SK-N-SH treated with all-trans-retinoic acid at 6 μM for 48 hours (cell line): ENCODE results near the gene ZNF451.
"Not testable (repeated sequence)": the region's sequence is repeated elsewhere in the genome, so short reads cannot be mapped to it uniquely, and the experiment has no call there.

Source experiments
- ATAC-seq: fragments of 200-7000 bp; cut with Tn5 transposase; 3 replicates; pipeline ENCODE4 v1.9.1; 2020; ENCODE audit warnings: mild to moderate bottlenecking, moderate library complexity
- ARNTL ChIP-seq: fragments of 450-650 bp; formaldehyde crosslinking; IDR thresholded peaks from 2 replicates; pipeline ENCODE4 v1.5.0; 2020; ENCODE audit warnings: low read depth, mild to moderate bottlenecking, moderate library complexity, borderline replicate concordance
- BACH2 ChIP-seq: fragments of 250-450 bp; sonication (Bioruptor Pico); IDR thresholded peaks from 2 replicates; pipeline ENCODE4 v1.9.0; 2021; ENCODE audit warnings: mild to moderate bottlenecking, borderline replicate concordance
- CSDC2 ChIP-seq: fragments of 250-450 bp; sonication (Bioruptor Pico); IDR thresholded peaks from 2 replicates; pipeline ENCODE4 v1.5.0; 2020; ENCODE audit warnings: mild to moderate bottlenecking, moderate library complexity
- ESRRG ChIP-seq: fragments of 250-450 bp; sonication (Bioruptor Pico); IDR thresholded peaks from 2 replicates; pipeline ENCODE4 v1.6.1; 2021; ENCODE audit warnings: mild to moderate bottlenecking
- GLIS3 ChIP-seq: fragments of 250-450 bp; sonication (Bioruptor Pico); IDR thresholded peaks from 2 replicates; pipeline ENCODE4 v1.5.0; 2020; ENCODE audit warnings: mild to moderate bottlenecking, moderate library complexity
- OSR1 ChIP-seq: fragments of 250-450 bp; sonication (Bioruptor Pico); IDR thresholded peaks from 2 replicates; pipeline ENCODE4 v1.8.0; 2022; ENCODE audit warnings: moderate library complexity, mild to moderate bottlenecking, inconsistent platforms
- PATZ1 ChIP-seq: fragments of 250-450 bp; sonication (Bioruptor Pico); IDR thresholded peaks from 2 replicates; pipeline ENCODE4 v1.8.0; 2020; ENCODE audit warnings: mild to moderate bottlenecking, moderate library complexity, borderline replicate concordance
- PPARA ChIP-seq: fragments of 250-450 bp; sonication (Bioruptor Pico); IDR thresholded peaks from 2 replicates; pipeline ENCODE4 v1.5.0; 2020; ENCODE audit warnings: mild to moderate bottlenecking, borderline replicate concordance
- RARB ChIP-seq: fragments of 250-450 bp; sonication (Bioruptor Pico); IDR thresholded peaks from 2 replicates; pipeline ENCODE4 v1.8.0; 2021; ENCODE audit warnings: mild to moderate bottlenecking, moderate library complexity
- SNAI2 ChIP-seq: fragments of 250-450 bp; sonication (Bioruptor Pico); IDR thresholded peaks from 2 replicates; pipeline ENCODE4 v1.5.0; 2020; ENCODE audit warnings: mild to moderate bottlenecking, moderate library complexity
- TCF4 ChIP-seq: fragments of 250-450 bp; sonication (Bioruptor Pico); IDR thresholded peaks from 2 replicates; pipeline ENCODE4 v1.8.0; 2021; ENCODE audit warnings: mild to moderate bottlenecking, moderate library complexity, borderline replicate concordance
- TSHZ2 ChIP-seq: fragments of 250-450 bp; sonication (Bioruptor Pico); IDR thresholded peaks from 2 replicates; pipeline ENCODE4 v1.5.0; 2020; ENCODE audit warnings: mild to moderate bottlenecking, moderate library complexity
- ZFP3 ChIP-seq: fragments of 250-450 bp; sonication (Bioruptor Pico); IDR thresholded peaks from 2 replicates; pipeline ENCODE4 v1.5.0; 2020; ENCODE audit warnings: mild to moderate bottlenecking, moderate library complexity
- ZFP30 ChIP-seq: fragments of 450-650 bp; formaldehyde crosslinking; IDR thresholded peaks from 2 replicates; pipeline ENCODE4 v1.5.0; 2022; ENCODE audit warnings: mild to moderate bottlenecking, moderate library complexity
- ZNF565 ChIP-seq: fragments of 450-650 bp; formaldehyde crosslinking; conservative IDR thresholded peaks from 2 replicates; pipeline ENCODE4 v1.5.0; 2020; ENCODE audit warnings: low read depth, mild to moderate bottlenecking, moderate library complexity
- ZNF70 ChIP-seq: fragments of 450-650 bp; formaldehyde crosslinking; IDR thresholded peaks from 2 replicates; pipeline ENCODE4 v1.5.0; 2020; ENCODE audit warnings: mild to moderate bottlenecking, moderate library complexity
- TF ChIP-seq, protein P1 (sequence below): fragments of 250-450 bp; sonication (Bioruptor Pico); IDR thresholded peaks from 2 replicates; pipeline ENCODE4 v1.8.0; 2021; ENCODE audit warnings: low read depth, mild to moderate bottlenecking, moderate library complexity, borderline replicate concordance
- TF ChIP-seq, protein P2 (sequence below): fragments of 250-450 bp; sonication (Bioruptor Pico); IDR thresholded peaks from 2 replicates; pipeline ENCODE4 v1.5.1; 2020; ENCODE audit warnings: low read depth, mild to moderate bottlenecking, moderate library complexity
- TF ChIP-seq, protein P3 (sequence below): fragments of 250-450 bp; sonication (Bioruptor Pico); IDR thresholded peaks from 2 replicates; pipeline ENCODE4 v1.5.1; 2021; ENCODE audit warnings: mild to moderate bottlenecking, moderate library complexity

Gene ZNF451

GRCh38 chr6:57087916-57088315 lies 2.1 kb upstream of the ZNF451 start:
- TF ChIP-seq GLIS3, result no peak
- ATAC-seq, result no peak

DNA sequence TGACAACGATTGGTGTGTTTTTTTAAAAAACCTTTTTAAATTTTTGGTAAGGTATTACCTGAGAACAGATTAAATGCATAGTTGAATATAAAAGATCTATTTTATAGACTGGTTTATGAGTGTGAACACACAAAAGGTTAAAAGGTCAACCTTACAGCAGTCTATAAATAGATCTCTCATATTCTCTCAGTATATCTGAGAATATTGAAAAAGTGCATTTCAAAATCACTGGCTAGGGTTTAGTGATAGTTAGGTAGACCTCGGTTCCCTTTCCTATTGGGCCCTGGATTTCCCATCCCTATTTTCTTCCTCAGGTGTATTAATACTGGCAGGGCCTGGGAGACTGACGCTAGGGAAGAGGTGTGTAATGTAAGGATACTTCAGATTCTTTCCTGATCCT lies 723 bp upstream of the ZNF451 start:
- no peak for ATAC-seq

DNA sequence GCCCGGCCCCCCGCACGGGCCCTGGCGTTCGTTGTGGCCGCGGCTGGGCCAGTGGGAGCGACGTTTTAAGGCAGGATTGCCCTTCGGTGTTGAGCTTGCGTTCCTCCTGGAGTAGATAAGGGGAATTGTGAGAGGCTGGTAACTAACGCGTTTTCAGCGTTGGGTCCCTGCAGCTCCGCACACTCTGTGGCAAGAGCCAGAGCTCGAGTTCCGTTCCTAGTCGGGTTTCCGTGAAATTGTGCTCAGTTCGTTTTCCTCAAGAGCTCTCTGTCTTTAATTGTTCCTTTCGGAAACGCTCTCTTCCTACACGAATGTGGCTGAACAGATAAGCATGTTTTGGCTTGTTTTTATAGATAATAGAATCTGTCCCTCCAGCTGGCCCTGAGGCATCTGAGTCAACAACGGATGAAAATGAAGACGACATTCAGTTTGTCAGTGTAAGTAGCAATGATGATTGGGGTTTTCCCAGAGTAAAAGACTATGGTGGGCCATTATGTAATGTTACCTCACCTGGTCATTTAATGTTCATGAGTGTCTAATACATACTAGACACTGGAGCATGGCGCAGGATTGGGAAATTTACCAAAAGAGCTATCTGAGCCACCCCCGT lies 575 bp downstream of the ZNF451 start:
- ATAC-seq, result peak; percentile 56

More for the DNA sequence above, 723 bp upstream of the ZNF451 start:
- TF ChIP-seq ARNTL (CRISPR knock-in tag), result no peak
- TF ChIP-seq ZNF565 (CRISPR knock-in tag), result no peak

- ATAC-seq, result not testable (repeated sequence)
These were observed 1.4 kb downstream of the ZNF451 start for GRCh38 chr6:57091375-57091774.

- no peak for ATAC-seq
- TF ChIP-seq OSR1 (no peak), BACH2 (CRISPR knock-in tag) (no peak), ZNF70 (CRISPR knock-in tag) (no peak), ZFP3 (CRISPR knock-in tag) (no peak), TSHZ2 (CRISPR knock-in tag) (no peak)
These were observed 4.7 kb downstream of the ZNF451 start for GRCh38 chr6:57094689-57095088.

GRCh38 chr6:57097596-57097995 lies 7.6 kb downstream of the ZNF451 start:
- TF ChIP-seq, protein P1, sequence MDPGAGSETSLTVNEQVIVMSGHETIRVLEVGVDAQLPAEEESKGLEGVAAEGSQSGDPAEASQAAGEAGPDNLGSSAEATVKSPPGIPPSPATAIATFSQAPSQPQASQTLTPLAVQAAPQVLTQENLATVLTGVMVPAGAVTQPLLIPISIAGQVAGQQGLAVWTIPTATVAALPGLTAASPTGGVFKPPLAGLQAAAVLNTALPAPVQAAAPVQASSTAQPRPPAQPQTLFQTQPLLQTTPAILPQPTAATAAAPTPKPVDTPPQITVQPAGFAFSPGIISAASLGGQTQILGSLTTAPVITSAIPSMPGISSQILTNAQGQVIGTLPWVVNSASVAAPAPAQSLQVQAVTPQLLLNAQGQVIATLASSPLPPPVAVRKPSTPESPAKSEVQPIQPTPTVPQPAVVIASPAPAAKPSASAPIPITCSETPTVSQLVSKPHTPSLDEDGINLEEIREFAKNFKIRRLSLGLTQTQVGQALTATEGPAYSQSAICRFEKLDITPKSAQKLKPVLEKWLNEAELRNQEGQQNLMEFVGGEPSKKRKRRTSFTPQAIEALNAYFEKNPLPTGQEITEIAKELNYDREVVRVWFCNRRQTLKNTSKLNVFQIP (CRISPR knock-in tag), result no peak
- TF ChIP-seq PATZ1, result no peak
- TF ChIP-seq ZFP3 (CRISPR knock-in tag), result no peak
- TF ChIP-seq CSDC2 (CRISPR knock-in tag), result no peak
- TF ChIP-seq ESRRG (CRISPR knock-in tag), result no peak
- no peak for TF ChIP-seq RARB (CRISPR knock-in tag)
- TF ChIP-seq, protein P2, sequence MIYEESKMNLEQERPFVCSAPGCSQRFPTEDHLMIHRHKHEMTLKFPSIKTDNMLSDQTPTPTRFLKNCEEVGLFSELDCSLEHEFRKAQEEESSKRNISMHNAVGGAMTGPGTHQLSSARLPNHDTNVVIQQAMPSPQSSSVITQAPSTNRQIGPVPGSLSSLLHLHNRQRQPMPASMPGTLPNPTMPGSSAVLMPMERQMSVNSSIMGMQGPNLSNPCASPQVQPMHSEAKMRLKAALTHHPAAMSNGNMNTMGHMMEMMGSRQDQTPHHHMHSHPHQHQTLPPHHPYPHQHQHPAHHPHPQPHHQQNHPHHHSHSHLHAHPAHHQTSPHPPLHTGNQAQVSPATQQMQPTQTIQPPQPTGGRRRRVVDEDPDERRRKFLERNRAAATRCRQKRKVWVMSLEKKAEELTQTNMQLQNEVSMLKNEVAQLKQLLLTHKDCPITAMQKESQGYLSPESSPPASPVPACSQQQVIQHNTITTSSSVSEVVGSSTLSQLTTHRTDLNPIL, result no peak
- no peak for TF ChIP-seq TCF4
- 0 out of 3 replicates have a peak, but pooled peaks have one; percentile 24 for ATAC-seq

DNA sequence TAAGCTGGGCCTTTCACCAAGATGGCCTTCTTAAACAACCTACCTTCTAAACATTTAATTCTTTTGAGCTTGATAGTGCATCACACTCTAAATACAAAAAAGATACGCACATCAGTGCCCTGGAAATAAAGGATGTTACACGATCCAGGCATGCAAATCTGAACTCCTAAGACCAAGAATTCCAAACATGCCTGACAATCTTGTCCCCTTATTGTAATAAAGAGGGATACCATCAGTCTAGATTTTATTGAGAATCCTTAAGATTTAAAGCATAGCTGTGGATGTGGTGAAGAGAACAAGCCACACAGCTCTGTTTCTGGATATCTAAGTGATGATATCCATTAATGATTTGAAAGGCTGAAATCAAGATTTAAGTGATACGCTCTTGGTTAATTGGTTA lies 13.0 kb downstream of the ZNF451 start:
- ATAC-seq, result no peak; the same call in 2 of the 3 replicates
- TF ChIP-seq, protein P3, sequence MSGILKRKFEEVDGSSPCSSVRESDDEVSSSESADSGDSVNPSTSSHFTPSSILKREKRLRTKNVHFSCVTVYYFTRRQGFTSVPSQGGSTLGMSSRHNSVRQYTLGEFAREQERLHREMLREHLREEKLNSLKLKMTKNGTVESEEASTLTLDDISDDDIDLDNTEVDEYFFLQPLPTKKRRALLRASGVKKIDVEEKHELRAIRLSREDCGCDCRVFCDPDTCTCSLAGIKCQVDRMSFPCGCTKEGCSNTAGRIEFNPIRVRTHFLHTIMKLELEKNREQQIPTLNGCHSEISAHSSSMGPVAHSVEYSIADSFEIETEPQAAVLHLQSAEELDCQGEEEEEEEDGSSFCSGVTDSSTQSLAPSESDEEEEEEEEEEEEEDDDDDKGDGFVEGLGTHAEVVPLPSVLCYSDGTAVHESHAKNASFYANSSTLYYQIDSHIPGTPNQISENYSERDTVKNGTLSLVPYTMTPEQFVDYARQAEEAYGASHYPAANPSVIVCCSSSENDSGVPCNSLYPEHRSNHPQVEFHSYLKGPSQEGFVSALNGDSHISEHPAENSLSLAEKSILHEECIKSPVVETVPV (CRISPR knock-in tag), result no peak
- TF ChIP-seq, protein P1 (CRISPR knock-in tag), result no peak
- TF ChIP-seq ZNF565 (CRISPR knock-in tag) (no peak), RARB (CRISPR knock-in tag) (no peak), ZFP30 (CRISPR knock-in tag) (no peak), TCF4 (no peak), GLIS3 (no peak), BACH2 (CRISPR knock-in tag) (no peak), PPARA (CRISPR knock-in tag) (no peak), CSDC2 (CRISPR knock-in tag) (no peak), SNAI2 (CRISPR knock-in tag) (no peak), ESRRG (CRISPR knock-in tag) (no peak), ZNF70 (CRISPR knock-in tag) (no peak), ARNTL (CRISPR knock-in tag) (no peak)
